MG63 (cell line): ENCODE data around the gene PSMB5. TPM values are rescaled to one million over a fixed set of nuclear protein-coding genes. Genes with fewer than 3 reads are reported as not detected.

ENCODE experiments used
- DNase-seq: peaks from one replicate; pipeline ENCODE4 v3.0.0-alpha.2; 2020
- H3K27me3 ChIP-seq: fragments of 250-450 bp; sonication (Bioruptor Pico); 2 replicates; pipeline ENCODE4 v1.5.1; 2020; ENCODE audit warnings: mild to moderate bottlenecking, moderate library complexity
- H3K36me3 ChIP-seq: fragments of 250-450 bp; sonication (Bioruptor Pico); 2 replicates; pipeline ENCODE4 v1.5.1; 2020; ENCODE audit warnings: mild to moderate bottlenecking, moderate library complexity
- H3K4me3 ChIP-seq: fragments of 250-450 bp; sonication (Bioruptor Pico); 2 replicates; pipeline ENCODE4 v1.5.1; 2020; ENCODE audit warnings: mild to moderate bottlenecking, moderate library complexity
- H3K9me3 ChIP-seq: fragments of 250-450 bp; sonication (Bioruptor Pico); 2 replicates; pipeline ENCODE4 v1.5.1; 2020; ENCODE audit warnings: mild to moderate bottlenecking, moderate library complexity
- total RNA-seq: library from RNA; depleted of rRNA; stranded (reverse); fragments of >200 nt; shearing (Covaris generic); gene quantifications from 2 replicates; pipeline ENCODE4 v1.2.3, GENCODE V29; 2014; ENCODE audit warnings: low replicate concordance; rRNA removed

PSMB5 gene
- 170 and 273 TPM in 2 replicates for total RNA-seq

DNA sequence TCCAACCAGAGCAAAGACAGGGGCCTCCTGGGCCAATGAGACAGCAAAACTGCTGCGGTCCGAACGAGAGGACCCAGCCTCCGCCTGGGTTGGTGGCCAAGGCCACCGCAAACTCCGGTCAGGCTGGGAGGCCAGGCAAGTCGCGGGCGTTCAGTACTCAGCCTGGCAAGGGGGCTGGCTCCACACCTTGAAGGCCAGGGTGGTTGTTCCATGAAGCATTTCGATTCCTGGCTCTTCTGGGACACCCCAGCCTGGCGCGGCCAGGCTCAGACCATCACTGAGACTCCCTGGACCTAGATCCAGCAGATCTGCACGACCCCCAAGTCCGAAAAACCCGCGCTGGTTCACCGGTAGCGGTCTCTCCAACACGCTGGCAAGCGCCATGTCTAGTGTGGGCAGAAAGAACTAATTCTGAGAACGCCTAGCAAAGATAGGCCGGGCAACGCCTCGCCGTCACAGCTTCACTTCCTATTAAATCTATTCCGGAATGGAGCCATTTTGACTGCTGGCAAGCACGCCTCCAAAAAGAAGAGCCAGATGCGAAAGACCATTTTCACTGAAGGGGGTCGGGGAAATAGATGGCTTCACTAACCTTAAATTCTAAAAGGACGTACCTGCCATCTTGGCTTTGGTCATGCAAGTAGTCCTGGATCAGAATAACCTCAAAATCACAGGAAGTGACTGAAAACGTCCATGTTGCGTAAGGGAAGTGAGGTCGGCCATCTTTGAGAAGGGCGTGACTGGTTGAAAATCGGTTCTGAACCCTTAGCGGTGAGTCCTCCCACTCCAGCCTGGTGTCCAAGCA, at the start of gene PSMB5:
Gene PSMB5, minus strand, starts transcription at position 403 of the 805 bp plus-strand sequence. Its CDS starts 19 bp downstream, at position 384.
- Histone ChIP-seq H3K36me3 (peaks cover 30% of the 10 kb centered on the region), H3K9me3 (no peaks in the 10 kb centered on the region), H3K27me3 (no peaks in the 10 kb centered on the region), H3K4me3 (peak within 1 kb of the TSS; percentile 80)
- peak; percentile 84 for DNase-seq

DNA sequence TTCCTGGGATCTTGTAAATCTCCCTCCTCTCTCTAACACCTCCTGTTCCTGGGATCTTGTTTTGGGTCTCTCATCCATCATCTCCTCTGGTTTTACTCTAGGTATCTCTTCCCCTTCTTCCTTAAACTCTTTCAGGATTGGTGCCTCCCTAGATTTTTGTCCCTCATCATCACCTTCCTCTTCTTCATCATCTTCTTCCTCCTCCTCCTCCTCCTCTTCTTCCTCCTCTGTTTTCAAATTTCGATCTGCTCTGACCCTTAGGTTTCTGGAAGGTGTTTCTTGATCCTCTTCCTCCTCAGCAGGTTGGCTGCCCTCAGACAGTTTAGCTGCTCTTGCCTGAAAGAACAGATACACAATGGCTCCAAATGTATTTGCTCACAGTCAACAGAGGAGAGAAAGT, 45.8 kb upstream of the PSMB5 start:
- DNase-seq = no peak
- Histone ChIP-seq H3K9me3 (no peaks in the 10 kb centered on the region), H3K4me3 (no peak overlapping the region), H3K27me3 (no peaks in the 10 kb centered on the region), H3K36me3 (peaks cover 68% of the 10 kb centered on the region)

DNA sequence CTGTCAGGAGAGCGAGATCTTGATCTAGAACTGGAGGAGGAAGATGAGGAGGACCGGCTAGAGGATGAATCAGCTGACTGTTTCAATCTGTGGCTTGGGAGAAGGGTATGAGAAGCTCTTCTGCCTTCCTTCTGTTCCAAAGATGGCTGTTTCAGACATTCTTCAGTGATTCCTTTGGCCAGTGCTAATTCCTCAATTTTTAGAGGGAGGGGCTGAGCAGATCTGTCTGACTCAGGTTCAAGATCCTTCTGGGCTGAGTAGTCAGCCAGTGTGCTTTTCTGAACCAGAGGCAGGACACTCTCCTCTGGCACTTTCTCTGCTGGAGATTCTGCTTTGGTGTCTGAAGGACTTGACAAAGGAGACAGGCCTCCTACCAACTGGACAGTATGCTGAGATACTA, 45.0 kb upstream of the PSMB5 start:
- H3K9me3 ChIP-seq = no peaks in the 10 kb centered on the region
- H3K36me3 ChIP-seq = peaks cover 68% of the 10 kb centered on the region
- no peaks in the 10 kb centered on the region for H3K27me3 ChIP-seq
- H3K4me3 ChIP-seq = no peak overlapping the region
- no peak for DNase-seq

- Histone ChIP-seq H3K9me3 (no peaks in the 10 kb centered on the region), H3K36me3 (peaks cover 71% of the 10 kb centered on the region), H3K4me3 (no peak overlapping the region), H3K27me3 (no peaks in the 10 kb centered on the region)
- peak; percentile 91 for DNase-seq
These were observed 44.0 kb upstream of the PSMB5 start for GRCh38 chr14:23078692-23079116.

- Histone ChIP-seq H3K27me3 (no peaks in the 10 kb centered on the region), H3K4me3 (no peak overlapping the region), H3K36me3 (peaks cover 67% of the 10 kb centered on the region), H3K9me3 (no peaks in the 10 kb centered on the region)
- DNase-seq = no peak
These were observed 43.3 kb upstream of the PSMB5 start for GRCh38 chr14:23077962-23078361.

- peaks cover 67% of the 10 kb centered on the region for H3K36me3 ChIP-seq
- no peaks in the 10 kb centered on the region for H3K27me3 ChIP-seq
- no peak overlapping the region for H3K4me3 ChIP-seq
- H3K9me3 ChIP-seq = no peaks in the 10 kb centered on the region
- no peak for DNase-seq
These were observed 42.2 kb upstream of the PSMB5 start for GRCh38 chr14:23076785-23077408.

- H3K36me3 ChIP-seq = peaks cover 52% of the 10 kb centered on the region
These were observed 40.2 kb upstream of the PSMB5 start for GRCh38 chr14:23074906-23075305.

GRCh38 chr14:23071921-23072539, 37.3 kb upstream of the PSMB5 start:
- Histone ChIP-seq H3K27me3 (no peaks in the 10 kb centered on the region), H3K9me3 (no peaks in the 10 kb centered on the region), H3K4me3 (peak overlapping the region; percentile 80), H3K36me3 (peaks cover 42% of the 10 kb centered on the region)
- no peak for DNase-seq

More at GRCh38 chr14:23074906-23075305, 40.2 kb upstream of the PSMB5 start:
- Histone ChIP-seq H3K27me3 (no peaks in the 10 kb centered on the region), H3K4me3 (no peak overlapping the region), H3K9me3 (no peaks in the 10 kb centered on the region)
- DNase-seq = no peak

DNA sequence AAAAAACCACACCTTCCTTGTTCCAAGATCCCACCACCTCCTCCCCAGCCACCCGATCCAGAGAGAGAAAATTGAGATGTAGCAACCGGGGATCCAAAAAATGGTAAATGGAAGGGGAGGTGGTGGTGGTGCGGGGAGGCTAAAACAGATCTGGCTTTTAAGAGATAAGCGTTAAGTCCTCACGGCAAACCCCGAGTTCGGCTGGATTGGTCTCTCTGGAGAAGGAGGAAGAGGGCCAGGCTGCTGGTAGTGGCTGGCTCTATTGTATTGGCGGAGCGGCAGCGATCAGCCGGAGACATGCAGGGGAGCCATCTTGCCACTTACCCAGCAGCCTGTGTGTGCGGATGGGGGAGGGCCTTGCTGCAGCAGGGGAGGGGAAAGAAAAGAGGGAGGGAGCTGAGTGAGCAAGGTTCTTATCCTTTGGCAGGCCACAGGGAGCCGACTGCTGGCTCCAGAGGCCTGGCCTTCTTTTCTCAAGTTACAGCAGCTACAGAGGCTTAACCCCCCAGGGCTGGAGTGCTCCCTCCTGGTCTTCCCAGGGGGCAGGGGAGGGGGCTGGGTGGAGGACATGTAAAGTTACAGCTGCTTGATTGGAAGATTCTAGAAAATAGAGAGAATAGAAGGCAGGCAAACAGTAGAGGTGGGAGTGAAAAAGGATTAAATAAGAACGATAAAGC, 36.7 kb upstream of the PSMB5 start:
- no peaks in the 10 kb centered on the region for H3K9me3 ChIP-seq
- H3K27me3 ChIP-seq = no peaks in the 10 kb centered on the region
- H3K4me3 ChIP-seq = peak overlapping the region; percentile 80
- peak; percentile 87 for DNase-seq
- H3K36me3 ChIP-seq = peaks cover 42% of the 10 kb centered on the region

GRCh38 chr14:23070262-23071129, 35.8 kb upstream of the PSMB5 start:
- Histone ChIP-seq H3K27me3 (no peaks in the 10 kb centered on the region), H3K9me3 (no peaks in the 10 kb centered on the region), H3K36me3 (peaks cover 40% of the 10 kb centered on the region), H3K4me3 (peak overlapping the region; percentile 80)
- no peak for DNase-seq

DNA sequence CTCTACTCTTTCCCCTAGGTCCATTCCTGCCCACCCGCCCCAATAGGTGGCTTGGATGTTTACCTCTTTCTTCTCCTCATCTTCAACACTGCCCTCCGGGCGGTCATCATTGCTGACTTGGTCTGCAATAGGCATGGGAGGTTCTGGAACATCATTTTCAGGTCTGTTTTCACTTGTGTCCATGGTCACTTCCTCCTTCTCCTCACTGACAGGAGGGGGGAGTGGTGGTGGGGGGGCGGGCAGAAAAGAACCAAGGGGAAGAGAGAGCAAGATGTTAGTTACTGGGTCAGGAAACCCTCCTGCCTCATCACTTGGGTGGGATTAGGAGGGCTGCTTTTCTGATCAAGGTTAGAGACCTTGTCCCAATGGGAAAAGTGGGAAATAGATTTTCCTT, 34.7 kb upstream of the PSMB5 start:
- no peaks in the 10 kb centered on the region for H3K27me3 ChIP-seq
- peaks cover 35% of the 10 kb centered on the region for H3K36me3 ChIP-seq
- H3K4me3 ChIP-seq = no peak overlapping the region
- H3K9me3 ChIP-seq = no peaks in the 10 kb centered on the region
- no peak for DNase-seq

- H3K4me3 ChIP-seq = no peak overlapping the region
- no peaks in the 10 kb centered on the region for H3K9me3 ChIP-seq
- peaks cover 40% of the 10 kb centered on the region for H3K36me3 ChIP-seq
- DNase-seq = peak; percentile 60
- no peaks in the 10 kb centered on the region for H3K27me3 ChIP-seq
These were observed 34.2 kb upstream of the PSMB5 start for GRCh38 chr14:23068789-23069412.

DNA sequence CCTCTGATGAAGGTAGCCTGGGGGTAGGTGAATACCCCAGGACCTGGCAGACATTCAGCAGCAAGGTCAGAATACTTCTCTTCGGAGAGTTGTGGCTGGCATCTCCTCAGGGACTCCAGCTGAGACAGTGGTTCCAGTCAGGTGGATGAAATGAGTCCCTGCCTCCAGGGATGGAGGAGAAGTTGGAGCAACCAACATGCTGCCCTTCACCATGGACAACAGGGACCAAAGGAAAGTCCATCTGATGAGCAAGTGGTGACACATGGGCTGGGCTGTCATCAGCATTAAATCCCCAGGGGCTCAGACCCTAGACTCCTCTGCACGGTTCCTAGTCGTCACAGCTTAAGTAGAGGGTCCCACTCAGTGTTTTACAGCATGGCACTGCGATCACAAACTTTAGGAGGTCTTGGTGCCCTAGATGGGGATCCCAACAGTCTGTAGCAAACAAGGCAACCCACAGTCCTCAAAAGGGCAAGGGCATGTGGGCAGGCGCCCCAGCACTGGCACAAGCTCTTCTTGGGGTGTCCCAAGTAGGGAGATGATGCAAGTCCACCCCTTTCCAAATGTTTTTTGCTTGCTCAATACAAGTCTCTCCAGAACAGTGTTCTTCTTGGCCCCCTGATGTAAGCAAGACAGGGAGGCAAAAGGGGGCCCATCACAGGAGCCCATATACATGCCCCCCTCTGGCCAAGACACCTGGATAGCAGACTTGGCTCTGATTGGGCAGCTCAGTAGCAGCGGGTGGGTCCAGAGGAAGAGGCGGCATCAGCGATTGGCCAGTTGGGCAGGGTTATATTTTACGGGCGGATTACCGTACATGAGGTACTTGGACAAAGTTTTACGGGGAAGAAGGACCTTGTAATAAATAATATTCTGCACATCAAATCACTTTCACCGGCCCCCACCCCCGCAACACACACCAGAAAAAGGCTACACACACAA, 33.4 kb upstream of the PSMB5 start:
- H3K36me3 ChIP-seq = peaks cover 47% of the 10 kb centered on the region
- H3K27me3 ChIP-seq = no peaks in the 10 kb centered on the region
- H3K9me3 ChIP-seq = no peaks in the 10 kb centered on the region
- H3K4me3 ChIP-seq = no peak overlapping the region
- no peak for DNase-seq

- H3K9me3 ChIP-seq = no peaks in the 10 kb centered on the region
- peaks cover 54% of the 10 kb centered on the region for H3K36me3 ChIP-seq
- DNase-seq = no peak
- no peaks in the 10 kb centered on the region for H3K27me3 ChIP-seq
- no peak overlapping the region for H3K4me3 ChIP-seq
These were observed 32.4 kb upstream of the PSMB5 start for GRCh38 chr14:23066855-23067744.
